Amygdala (tissue), 56 donors: ENCODE measurements around the gene ILDR2.
A peak's percentile ranks its signal among the peaks of the same experiment; 100 is the strongest.

Source experiments
- DNase-seq, 56 donors: peaks; one replicate each; lab custom pipeline; 2025; lab: John Stamatoyannopoulos, UW

Gene ILDR2

DNA sequence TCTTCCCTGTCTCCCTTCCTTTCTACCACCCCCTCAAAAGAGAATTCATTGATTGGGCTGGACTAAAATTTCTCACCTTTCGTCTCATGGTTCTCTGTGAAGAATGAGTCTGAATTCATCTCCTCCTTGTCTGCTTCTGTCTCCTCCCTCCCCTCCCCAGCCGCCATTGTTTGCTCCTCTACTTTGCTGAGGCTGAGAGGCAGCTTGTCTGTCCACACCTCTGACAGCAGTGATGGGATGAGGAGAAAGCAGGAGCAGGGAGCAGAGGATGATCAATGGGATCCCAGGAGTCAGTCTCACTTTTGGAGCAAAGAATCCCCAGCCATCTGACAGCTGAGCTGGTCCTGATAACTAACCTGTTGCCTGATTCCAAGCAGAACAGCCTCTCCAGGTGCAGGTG is 2.5 kb downstream of the ILDR2 start:
- DNase-seq, result peak in 3 of 56 donors; percentile 15 to 25 (median 21)

DNA sequence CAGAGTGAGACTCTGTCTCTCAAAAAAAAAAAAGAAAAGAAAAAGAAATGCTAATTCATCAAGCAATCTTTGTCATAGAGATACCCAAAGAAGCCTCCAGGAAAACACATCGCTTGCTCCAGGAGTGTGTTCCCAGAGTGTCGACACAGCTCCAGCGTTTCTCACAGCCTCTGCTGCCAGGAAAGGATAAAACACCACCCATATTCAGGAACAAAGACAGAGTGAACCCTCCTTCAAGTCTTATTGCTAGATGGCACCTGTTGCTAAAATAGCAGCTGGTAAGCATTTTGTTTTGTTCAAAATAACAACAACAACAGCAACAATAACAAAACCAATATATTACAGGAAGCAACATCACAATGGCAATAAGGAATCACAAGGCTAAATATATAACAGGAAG is 3.1 kb downstream of the ILDR2 start:
- peak in 2 of 56 donors; percentile 11 to 13 for DNase-seq

DNA sequence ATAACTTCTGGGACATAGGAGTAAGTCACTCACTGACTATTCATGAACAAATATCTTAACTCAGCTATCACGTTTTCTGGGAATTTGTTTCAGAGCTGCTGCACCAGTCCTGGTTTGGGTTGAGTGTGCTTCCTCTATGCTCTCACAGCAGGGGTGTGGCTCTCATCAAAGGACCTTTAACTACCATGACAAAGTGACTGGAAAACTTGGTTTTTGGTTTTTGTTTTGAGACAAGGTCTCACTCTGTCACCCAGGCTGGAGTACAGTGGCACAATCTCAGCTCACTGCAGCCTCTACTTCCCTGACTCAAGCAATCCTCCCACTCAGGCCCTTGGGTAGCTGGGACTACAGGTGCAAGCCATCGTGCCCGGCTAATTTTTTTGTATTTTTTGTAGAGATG is 4.1 kb downstream of the ILDR2 start:
- no peak for DNase-seq

DNA sequence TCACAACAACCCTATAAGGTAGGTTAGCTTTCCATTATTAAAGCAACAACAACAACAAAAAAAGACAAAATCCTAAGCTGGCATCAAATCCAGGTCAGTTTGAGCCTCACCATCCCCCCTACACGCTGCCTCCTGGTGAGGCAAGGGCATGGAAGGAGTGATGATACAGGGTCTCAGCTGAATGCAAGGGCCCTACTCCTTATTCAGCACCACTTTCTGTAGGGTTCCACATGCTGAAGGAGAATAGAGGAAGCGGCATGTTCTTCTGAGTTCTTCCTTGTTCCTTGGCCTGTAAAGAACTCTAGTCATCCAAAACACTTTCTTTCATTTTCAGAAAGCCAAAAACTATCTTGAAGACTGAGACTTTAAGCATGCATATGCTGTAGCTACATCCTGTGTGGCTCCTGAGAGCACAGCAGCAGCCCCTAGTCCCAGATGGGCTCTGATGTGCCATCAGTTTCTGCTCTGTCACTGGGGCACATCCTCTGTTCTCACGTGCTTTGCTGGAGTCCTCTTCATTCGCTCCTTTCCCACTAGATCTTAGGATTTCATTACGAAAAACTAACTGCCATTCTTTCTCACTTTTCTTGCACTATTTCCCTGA is 6.2 kb downstream of the ILDR2 start:
- no peak for DNase-seq

DNA sequence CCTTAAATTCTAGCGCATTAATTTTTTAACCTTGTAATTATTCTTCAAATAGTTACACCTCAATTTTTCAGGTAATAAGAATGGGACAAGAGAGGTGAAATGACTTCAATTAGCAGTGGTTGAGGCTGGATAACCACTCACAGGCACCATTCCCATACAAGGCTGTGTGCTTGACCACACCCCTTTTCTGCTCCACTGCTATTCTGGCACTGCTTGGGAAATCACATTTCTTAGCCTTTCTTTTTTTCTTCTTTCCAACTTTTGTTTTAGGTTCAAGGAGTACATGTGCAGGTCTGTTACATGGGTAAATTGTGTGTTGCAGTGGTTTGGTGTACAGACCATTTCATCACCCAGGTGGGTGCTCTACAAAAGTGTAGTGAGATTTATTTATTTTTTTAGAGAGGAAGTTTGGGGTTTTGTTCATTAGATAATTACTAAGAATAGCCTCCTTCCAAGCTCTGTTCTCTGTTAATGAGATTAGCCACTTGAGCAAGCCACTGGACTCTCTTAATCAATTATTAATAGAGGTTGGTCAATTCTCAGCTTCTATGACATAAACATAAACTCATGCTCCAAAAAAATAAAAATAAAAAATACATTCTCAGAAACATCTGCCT is 14.4 kb downstream of the ILDR2 start:
- no peak for DNase-seq

DNA sequence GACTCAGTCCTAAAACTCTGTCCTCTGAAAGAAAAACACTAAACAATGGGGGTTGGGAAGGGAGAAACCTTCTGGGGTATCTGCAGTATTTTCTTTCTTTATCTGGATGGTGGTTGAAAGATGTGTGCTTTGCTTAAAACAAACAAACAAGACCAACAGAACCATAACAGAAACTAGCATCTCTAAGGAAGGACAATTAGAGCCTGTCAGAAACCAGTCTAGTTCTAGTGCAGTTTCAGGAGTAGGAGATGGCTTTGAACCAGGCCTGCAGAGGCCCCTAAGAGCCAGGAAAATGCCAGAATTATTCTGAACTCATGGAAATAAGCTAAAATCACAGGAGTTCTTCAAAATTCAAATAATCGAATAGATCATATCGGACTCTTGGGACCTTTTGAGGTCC is 18.5 kb downstream of the ILDR2 start:
- DNase-seq, result no peak

DNA sequence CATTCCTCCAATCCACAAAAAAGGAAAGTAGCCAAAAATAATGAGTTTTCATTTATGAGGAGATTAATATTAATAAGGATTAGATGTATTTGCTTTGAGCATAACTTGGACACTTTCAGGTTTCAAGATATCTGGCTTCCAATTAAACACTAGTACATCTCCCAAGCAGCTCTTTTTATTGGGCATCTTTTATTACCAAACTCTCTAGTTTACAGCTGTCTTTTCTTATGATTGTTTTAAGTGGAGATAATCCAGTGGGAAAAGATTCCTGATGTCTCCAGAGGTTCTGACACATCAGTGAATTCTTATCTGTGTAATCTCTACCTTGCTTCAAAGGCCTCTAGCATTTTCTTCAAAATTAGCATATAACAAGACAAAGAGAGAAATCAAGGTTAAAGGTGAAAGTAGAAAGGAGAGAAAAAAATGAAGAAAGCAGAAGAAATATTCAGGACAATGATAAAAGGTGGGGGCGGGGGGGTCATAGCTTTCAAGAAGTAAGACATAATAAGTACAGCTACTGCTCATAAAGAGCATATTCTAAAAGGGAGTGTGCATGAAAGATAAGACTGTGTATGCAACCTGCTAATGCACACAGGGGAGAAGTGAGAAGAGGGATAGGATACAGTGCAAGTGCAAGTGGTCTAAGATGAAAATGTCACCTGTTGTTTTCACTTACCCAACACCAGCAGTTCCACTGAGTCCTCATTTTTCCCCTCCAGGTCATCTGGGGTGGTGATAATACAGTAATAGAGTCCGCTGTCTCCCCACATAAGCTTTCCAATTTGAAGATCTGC is 19.1 kb downstream of the ILDR2 start:
- no peak for DNase-seq

DNA sequence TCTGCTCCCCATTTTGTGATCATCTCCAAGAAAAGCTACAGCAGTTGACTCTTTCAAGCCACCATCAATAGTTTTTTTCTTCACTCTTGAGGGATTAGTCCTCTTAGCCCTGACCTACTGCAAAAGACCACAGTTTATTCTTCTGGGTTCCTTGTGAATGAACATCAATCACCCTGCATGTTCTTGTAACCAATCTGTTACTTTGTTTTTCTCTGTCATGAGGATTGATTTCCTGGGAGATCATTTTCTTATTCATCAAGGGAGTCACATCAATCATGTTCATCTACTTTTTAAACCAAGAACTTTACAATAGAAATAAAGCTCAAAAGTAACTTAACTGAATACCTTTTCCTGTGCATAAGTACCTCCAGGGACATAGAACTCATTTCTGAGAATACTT is 21.8 kb downstream of the ILDR2 start:
- no peak for DNase-seq

DNA sequence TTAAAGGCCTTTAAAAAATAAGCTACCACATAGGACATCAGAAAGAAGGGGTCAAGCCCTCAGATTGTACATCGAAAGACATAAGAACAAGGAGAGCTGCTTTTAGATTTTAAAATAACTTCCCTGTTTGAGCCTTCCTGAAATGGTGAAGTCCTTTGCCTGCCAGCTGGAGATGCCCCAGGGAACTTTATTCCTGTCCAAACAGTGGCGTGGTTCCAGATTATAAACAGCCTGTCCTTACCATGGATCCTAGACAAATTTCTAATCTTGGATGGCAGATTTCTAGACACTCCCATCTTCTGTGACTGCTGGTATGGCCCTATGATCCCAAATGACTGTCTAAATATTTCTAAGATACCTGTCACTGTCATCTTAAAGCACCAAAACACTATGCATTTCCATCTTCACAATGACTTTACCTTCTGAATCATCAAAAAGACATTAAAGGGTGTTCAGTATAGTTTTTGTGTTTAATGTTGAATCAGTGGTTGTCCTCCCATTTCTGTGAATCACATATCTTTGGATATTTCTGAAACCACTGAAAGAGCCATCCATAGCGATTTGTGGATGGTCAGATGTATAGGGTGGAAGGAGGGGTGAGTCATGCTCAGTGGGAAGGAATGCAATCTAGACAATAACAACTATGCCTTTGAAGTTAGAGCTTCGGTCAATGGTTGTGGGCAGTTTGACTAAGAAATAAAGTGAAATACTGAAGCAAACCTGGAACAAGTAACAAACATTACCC is 23.2 kb downstream of the ILDR2 start:
- DNase-seq, result no peak

DNA sequence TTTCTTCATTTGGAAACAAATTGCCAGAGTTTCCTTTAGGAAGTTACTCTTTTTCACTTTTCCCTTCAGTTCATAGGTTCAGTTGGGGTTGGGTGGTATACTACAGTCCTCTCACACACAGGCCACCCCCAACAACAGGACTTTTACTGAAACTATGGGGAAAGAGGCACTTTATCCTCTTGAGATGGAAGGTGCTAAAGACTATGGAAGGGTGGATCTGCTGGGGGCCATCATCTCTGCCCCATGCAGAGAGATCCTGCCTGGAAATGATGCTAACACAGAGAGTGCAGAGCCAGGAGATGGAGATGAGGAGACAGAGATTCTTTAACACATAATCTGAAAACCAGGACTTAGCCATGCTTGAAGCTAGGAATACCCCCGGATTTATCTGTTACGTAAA is 24.3 kb downstream of the ILDR2 start:
- DNase-seq, result no peak

DNA sequence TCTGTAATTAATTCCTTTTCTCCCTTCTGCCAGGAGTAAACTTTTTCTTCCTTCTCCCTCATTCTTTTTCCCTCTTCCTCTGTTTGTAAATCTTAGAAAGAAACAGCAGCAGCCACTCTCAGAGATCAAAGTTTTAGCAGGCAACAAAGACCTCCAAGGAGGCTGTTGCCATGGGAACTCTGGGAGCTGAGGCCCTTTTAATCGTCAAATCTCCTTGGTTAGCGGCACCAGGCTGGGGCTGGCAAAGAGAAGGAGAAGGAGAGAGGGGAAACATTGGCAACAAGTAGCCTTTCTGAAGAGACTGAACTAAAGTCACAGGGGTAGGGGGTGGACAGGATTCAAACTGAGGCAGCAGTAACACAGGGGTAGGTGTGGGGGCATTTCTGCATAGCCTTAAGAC is 25.2 kb downstream of the ILDR2 start:
- peak in 27 of 56 donors; percentile 5 to 68 (median 30) for DNase-seq

DNA sequence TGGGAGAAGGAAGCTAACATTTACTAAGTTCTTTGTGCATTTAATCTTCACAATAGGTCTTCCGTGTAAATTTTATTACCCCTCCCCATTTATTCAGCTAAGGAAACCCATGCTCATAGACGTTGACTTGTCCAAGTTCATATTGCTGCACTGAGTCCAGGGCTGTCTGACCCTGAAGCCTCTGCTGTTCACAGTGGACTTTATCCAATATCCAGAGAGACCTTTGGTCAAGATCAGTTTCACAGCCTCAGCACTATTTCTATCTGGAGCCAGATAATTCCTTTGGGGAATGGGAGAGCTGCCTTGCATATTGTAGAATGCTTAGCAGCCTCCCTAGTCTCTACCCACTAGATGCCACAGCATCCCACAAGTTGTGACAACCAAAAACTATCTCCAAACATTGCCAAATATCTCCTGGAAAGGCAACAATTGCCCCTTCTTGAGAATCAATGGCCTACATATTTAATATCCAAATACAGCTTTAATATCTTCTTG is 26.4 kb downstream of the ILDR2 start:
- DNase-seq, result no peak

DNA sequence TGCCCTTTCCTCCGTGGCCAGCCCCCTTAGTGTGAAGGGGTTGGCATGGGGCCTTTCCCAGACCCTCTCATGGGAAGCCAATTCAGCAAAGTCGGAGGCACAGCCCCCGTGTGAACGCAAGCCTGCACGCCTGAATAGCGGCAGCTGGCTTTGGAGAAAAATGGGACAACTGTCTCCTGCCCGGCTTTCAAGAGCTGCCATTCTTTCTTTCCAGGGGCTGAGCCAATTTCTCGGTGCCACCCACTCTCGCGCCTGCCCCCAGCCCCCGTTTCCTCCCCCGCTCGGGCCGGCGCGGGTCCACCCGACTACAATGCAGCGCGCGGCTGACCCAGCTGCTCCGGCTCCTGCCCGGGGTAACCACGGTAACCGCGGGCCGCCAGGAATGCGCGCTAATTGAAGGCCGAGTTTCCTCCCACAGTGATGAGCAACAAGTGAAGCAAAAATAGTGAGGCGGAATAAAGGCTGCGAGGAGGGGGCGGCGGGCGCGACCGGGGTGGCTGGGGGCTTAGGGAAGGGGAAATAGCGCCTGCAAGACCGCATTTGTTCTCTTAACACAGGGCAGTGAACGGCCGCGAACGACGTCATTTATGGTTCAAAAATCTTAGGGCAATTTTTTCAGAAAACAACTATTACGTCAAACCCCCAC is 27.8 kb downstream of the ILDR2 start:
- peak; percentile 24 to 96 (median 88) for DNase-seq

DNA sequence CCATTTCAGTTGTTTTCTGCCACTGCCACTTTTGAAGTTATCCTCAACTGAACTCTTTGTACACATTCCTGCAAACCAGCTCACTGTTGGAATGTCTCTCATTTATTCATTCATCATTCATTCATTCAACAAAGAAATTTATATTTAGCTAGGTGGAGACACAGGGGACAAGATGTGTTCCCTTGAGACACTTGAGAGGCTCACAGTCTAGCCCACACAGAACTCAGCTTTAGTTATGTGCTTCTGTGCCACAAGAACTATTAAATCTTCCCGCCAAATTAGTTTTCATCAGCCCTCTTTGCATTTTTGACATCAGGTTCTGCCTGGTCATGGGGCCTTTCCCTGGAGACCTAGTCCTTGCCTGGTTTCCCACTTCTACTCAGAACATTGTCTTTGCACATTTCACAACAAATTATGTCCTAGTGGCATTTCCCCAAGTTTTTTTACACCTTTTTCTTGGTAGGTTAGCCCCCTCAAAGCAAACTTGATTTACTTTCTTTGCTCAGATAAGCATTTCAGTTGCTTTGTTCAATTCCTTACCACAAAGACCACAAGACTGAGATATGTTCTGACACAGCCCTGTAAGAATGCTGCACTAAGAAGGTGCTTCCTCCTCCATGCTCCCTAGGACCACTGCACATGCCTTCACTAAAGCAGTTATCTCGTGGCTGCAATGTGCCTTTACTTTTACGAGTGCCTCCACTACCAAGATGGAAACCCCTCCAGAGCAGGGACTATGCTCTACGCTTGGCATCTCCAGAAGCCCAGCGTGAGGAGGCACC is 31.0 kb downstream of the ILDR2 start:
- no peak for DNase-seq

DNA sequence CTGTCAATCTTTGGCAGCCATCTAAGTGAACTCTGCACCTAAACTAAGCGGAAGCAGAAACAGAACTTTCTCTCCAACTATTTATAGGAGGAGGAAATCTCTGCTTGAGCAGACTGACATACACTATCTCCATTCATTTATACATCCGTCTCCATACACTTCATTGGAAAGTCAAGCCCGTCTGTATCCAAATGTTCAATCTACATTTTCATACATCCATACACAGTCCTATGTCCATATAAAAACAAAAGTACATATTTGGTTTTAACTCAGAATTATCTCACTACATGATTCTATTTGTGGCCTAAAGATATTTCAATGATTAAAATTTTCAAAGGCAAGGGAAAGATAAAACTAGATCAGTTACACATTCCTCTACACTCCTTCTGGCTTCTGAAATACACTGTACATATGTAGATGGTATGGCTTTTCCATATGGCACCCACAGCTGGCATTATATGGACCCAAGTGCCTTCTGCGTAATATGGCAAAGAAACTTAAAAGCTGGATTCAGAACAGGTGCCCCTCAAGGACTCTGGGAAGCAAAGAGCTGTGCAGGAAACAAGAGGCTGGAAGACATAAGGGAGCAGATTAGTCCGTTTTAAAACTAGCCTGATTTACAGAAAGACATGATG is 35.5 kb downstream of the ILDR2 start:
- DNase-seq, result no peak

DNA sequence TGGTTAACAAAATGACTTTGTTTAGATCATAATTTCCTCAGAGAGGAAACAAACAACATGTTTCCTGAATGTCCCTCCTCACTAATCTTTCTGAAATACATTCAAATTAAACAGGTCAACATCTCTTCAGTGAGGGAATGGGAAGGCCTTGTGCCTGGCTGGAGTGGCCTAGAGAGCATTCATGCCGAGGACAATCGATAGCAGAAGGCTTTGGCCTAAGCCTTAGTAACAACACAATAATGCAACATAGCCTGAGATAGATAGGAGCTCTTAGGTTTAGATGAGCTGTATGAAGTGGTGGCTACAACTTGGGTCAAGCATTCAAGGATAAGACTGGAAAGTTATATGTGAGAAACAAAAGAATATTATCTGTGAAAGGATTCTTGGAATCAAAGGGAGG is 37.4 kb downstream of the ILDR2 start:
- DNase-seq, result no peak

DNA sequence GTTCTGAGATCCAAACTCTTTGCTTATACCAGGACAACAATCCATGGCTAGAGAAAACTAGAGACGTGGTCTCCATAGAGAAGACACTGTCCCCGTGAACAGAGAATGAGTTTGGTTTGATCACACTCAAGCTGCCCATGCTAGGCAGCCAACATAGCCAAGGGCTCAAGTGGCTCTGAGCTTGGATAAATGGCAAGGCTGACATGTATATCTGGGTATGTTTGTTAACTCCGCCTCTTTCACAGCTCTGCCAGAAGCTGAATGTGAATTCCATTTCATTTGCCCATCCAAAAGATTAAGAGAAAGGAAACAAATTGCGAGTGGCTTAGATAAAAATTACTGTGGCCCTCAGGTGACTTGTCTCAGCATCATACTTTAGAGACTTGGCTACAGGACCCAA is 38.0 kb downstream of the ILDR2 start:
- DNase-seq, result no peak

DNA sequence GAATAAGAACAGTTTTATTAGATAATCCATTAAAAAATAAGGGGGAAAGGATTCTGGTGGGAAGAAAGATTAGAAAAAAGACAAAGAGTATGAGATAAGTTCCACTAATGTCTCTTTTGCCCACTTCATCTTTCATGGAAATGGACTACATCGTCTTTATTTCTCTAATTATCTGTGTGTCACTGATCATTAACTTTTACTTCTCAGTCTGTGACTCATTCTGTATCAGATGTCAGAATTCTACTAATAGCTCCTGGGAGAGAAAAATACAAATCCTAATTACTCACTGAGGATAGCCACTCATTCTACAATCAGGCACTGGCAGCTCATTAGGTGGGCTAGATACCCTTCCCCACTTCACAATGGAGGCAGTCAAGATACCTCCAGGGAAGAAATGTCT is 41.7 kb downstream of the ILDR2 start:
- DNase-seq, result no peak

DNA sequence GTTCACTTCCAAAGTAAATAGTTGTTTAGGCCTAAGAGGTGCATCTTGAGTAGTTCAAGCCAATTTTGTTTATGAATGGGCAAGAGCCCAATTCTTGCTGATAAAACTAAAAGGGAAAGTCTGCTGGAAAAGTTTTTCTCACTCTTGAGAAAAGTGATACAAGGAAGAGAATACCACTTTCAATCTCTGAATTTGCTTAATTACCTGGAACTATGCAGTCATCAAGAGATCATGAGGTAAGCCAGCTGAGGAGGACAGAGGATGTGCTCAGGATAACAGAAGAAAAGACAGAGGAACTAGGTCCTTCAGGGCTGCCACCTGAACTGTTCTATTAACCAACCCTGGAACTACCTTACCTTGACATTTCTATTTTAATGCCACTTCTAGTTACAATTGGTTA is 42.2 kb downstream of the ILDR2 start:
- no peak for DNase-seq
